Measurements from ENCODE around the gene LRRC59.
"Not testable (repeated sequence)": the region's sequence is repeated elsewhere in the genome, so short reads cannot be mapped to it uniquely, and the experiment has no call there.

Gene LRRC59

DNA sequence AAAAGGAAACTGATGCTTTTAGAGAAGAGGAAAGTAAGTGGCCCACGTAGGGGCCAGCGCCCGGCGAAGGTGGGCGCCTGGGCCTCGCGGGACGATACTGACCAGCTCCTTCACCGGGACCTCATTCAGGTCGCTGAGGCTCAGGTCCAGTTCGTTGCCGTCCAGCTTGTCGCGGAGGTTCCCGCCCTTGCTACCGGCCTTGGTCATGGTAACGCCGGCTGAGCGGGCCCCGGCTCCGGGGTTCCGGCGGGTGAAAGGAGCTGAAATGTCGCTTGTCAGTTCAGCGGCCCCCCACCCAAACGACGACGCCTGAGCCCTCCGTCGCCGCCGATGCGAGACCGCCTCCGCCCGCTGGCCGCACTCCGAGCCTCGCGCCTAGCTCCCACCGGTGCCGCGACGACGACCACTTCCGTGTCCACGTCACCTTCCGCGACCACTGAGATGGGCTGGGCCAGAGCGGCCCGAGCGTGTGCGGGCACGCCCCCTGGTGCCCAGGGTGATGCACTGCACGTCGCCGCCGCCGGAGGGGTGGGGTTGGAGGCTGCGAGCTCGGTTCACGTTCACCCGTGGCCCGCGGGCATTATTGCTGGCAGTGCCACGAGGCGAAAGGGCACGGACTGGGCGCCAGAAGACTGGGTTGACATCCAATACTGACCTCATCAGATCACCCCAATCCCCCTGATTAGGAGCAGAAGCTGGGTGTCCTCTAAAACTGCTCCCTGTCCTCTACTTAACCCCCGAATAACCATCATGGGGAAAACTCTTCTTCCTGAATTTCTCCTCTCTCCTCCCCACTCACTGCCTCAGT lies at the start of gene LRRC59:
TSS of gene LRRC59 (minus strand) at position 413 of the 808 bp plus-strand sequence. CDS start at position 207, 206 bp downstream.
- Mint-ChIP-seq H3K27me3 (no peaks in the 10 kb centered on the region), H3K27ac (peak within 1 kb of the TSS; percentile 81), H3K4me1 (peaks cover 40% of the 10 kb centered on the region), H3K4me3 (peak within 1 kb of the TSS; percentile 98), H3K9me3 (no peaks in the 10 kb centered on the region), H3K36me3 (peaks cover 8% of the 10 kb centered on the region)

- Mint-ChIP-seq H3K9me3 (no peaks in the 10 kb centered on the region), H3K4me1 (no peaks in the 10 kb centered on the region), H3K36me3 (no peaks in the 10 kb centered on the region), H3K27ac (no peak overlapping the region), H3K4me3 (no peak overlapping the region), H3K27me3 (no peaks in the 10 kb centered on the region)
Observed at GRCh38 chr17:50445730-50446325, 48.5 kb upstream of the LRRC59 start.

DNA sequence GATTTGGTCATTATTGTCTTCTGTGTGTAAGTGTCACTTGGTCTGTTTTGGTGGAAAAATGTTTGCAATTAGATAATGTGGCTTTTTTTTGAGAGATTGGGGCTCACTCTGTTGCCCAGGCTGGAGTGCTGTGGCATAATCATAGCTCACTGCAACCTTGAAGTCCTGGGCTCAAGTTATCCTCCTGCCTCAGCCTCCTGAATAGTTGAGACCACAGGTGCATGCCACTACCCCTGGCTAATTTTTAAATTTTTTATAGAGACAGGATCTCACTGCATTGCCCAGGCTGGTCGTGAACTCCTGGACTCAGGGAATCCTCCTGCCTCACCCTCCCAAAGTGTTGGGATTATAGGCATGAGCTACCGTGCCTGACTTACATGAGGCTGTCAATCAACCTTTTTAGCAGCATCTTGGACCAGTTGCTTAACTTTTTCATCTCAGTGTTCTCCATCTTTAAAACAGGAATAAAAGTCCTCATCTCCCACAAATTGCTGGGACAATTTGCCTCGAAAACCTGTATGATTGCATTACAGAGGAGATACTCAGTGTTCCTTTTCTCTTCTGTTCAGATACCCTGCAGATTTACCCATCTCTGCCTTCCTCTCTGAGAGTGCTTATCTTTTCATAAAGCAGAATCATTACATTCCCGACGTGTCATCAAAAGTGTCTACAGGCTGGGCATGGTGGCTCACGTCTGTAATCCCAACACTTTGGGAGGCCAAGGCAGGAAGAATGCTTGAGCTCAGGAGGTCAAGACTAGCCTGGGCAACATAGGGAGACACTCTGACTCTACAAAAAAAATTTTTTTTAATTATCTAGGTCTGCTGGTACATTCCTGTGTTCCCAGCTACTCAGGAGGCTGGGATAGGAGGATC lies 47.8 kb upstream of the LRRC59 start:
- no peak overlapping the region for H3K27ac Mint-ChIP-seq
- H3K36me3 Mint-ChIP-seq: no peaks in the 10 kb centered on the region
- no peaks in the 10 kb centered on the region for H3K9me3 Mint-ChIP-seq
- H3K4me1 Mint-ChIP-seq: no peaks in the 10 kb centered on the region
- no peaks in the 10 kb centered on the region for H3K27me3 Mint-ChIP-seq
- no peak overlapping the region for H3K4me3 Mint-ChIP-seq

DNA sequence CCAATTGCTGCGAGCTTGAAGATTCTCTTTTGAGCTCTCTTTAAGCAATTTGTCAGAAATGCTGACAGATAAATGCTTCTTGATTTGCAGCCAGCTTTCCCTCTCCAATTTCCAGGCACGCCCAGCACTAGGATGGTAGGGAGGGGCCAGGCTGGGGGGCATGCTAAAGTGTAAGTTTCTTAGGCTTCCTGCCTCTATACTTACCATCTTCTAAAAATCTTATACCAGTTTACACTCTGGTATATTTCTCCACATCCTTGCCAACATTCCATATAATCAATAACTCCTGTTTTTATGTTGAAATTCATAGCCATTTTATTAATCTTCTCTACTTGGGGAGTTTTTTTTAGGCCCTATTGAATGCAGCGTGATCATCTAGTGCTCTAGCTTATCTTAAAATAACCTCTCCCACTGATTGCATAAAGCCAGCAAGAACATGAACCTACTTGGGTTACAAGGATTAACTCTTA lies 46.2 kb upstream of the LRRC59 start:
- Mint-ChIP-seq H3K4me3 (no peak overlapping the region), H3K27ac (no peak overlapping the region), H3K9me3 (no peaks in the 10 kb centered on the region), H3K36me3 (peaks cover 2% of the 10 kb centered on the region), H3K4me1 (no peaks in the 10 kb centered on the region), H3K27me3 (no peaks in the 10 kb centered on the region)

DNA sequence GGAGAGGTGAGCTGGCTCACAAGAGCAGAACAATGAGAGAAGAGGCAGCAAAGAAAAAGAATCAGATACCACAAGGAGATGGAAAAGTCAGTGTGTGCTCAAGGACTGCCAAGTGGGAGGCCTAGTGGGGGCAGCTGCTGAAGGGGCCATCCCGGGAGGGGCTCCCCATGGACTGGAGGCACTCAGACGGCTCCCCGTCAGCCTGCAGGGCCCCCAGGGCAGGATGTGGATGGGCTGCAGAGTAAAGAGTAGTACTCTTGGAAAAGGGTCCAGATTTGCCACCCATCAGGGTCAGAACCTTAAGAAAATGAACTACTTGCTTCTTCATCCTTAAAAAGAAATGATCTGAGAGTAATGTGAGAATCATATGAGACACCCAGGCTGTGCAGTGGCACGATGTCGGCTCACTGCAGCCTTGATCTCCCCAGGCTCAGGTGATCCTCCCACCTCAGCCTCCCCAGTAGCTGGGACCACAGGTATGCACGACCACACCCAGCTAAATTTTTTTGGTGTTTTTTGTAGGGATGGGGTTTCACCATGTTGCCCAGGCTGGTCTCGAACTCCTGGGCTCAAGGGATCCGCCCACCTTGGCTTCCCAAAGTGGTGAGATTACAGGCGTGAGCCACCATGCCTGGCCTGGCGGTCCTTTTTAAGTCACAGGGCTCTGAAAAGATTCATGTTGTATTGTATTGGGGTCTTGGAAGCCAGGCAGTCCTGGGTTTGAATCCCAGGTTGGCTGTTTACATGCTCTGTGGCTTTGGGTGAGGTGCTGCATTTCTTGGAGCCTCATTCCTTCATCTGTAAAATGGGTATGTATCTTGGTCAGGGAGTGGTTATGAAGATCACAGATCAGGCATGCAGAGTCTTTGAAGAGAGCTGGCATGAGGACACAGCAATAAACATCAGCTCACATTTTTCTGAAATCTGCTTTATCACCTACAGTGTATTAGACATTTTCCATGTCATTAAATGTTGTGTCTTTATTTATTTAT lies 43.8 kb upstream of the LRRC59 start:
- Mint-ChIP-seq H3K36me3 (peaks cover 2% of the 10 kb centered on the region), H3K27me3 (no peaks in the 10 kb centered on the region), H3K4me1 (no peaks in the 10 kb centered on the region), H3K4me3 (no peak overlapping the region), H3K9me3 (no peaks in the 10 kb centered on the region), H3K27ac (no peak overlapping the region)

- Mint-ChIP-seq H3K4me1 (no peaks in the 10 kb centered on the region), H3K4me3 (no peak overlapping the region), H3K27me3 (no peaks in the 10 kb centered on the region), H3K27ac (no peak overlapping the region), H3K9me3 (no peaks in the 10 kb centered on the region), H3K36me3 (peaks cover 2% of the 10 kb centered on the region)
Observed at GRCh38 chr17:50440172-50440837, 43.0 kb upstream of the LRRC59 start.

- H3K27me3 Mint-ChIP-seq: no peaks in the 10 kb centered on the region
- H3K36me3 Mint-ChIP-seq: peaks cover 2% of the 10 kb centered on the region
- H3K27ac Mint-ChIP-seq: no peak overlapping the region
- H3K4me3 Mint-ChIP-seq: no peak overlapping the region
- no peaks in the 10 kb centered on the region for H3K4me1 Mint-ChIP-seq
- no peaks in the 10 kb centered on the region for H3K9me3 Mint-ChIP-seq
Observed at GRCh38 chr17:50439008-50439407, 41.7 kb upstream of the LRRC59 start.

DNA sequence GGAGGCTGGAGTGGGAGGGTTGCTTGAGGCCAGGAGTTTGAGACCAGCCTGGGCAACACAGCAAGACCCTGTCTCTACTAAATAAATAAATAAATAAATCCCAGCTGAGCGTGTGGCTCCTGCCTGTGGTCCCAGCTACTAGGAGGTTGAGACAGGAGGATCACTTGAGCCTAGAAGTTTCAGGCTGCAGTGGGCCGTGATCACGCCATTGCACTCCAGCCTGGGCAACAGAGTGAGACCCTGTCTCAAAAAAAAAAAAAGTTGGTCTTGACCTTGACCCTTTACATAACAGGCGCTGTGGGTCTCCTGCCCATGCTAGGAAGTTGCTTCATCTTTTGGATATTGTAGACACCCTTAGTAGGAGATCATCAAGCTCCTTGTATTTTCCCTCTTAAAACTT lies 40.1 kb upstream of the LRRC59 start:
- Mint-ChIP-seq H3K27me3 (no peaks in the 10 kb centered on the region), H3K36me3 (peaks cover 2% of the 10 kb centered on the region), H3K4me1 (no peaks in the 10 kb centered on the region), H3K9me3 (no peaks in the 10 kb centered on the region), H3K4me3 (no peak overlapping the region), H3K27ac (no peak overlapping the region)

DNA sequence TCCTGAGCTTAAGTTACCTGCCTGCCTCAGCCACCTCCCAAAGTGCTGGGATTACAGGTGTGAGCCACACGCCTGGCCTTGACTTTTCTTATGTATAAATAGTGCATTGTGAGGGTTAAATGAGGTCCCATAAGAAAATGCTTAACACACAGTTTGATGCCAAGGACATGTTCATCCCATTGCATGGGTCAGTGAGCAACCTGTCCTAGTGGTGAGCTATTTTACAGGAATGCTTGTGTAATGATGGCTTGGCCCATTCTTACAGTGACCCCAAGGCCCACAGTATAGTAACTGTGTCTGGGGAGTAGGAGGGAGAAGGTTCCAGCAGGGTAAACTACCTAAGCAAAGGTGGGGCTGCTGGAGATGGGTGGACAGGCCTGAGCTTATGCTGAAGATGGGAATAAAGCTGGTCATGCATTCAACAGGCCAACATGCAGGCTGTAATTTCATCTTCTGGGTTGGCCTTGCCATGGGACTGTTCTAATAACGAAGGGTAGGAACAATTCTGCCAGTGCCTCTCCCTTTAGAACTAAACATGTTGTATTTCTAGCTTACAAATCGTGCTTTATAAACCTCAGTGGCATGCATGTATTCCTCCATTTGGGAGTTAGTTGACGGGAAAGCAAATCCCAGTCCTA lies 34.9 kb upstream of the LRRC59 start:
- Mint-ChIP-seq H3K4me3 (no peak overlapping the region), H3K27ac (no peak overlapping the region), H3K36me3 (no peaks in the 10 kb centered on the region), H3K27me3 (no peaks in the 10 kb centered on the region), H3K4me1 (peaks cover 8% of the 10 kb centered on the region), H3K9me3 (no peaks in the 10 kb centered on the region)

DNA sequence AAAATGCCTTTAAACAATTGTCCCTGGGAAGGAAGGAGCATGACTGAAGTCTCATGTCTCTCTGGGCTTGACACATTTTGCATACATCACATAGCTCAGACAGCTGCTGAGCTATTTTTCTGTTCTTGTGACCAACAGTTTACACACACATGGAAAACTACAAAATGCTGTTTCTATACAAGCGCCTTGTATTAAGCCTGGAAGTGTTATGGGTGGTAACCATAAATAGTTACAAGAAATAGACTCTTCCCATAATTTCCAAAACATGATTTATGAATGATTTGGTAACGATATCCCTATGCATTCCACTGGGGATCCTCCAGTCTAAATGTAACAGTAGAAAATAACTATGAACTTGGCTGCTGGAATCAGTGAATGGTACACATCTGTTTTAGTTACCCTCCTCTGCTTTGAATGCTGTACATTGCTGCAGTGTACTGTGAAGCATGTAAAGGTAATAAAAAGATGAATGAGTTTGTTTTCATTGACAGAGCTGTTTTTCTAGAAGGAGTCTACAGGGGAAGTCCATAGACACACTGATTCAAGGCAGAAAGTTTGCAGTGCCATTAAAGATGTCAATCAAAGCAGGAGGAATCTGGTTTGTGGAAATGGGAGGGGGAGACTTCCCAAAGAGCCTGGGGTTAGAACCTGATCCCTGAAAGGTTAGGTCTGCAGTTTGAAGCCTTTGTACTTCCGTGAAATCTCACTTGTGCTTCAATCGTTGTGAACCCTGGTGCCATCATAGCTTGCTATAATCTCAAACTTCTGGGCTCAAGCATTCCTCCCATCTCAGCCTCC lies 33.7 kb upstream of the LRRC59 start:
- Mint-ChIP-seq H3K27ac (no peak overlapping the region), H3K27me3 (no peaks in the 10 kb centered on the region), H3K36me3 (no peaks in the 10 kb centered on the region), H3K4me3 (no peak overlapping the region), H3K4me1 (peaks cover 15% of the 10 kb centered on the region), H3K9me3 (no peaks in the 10 kb centered on the region)

DNA sequence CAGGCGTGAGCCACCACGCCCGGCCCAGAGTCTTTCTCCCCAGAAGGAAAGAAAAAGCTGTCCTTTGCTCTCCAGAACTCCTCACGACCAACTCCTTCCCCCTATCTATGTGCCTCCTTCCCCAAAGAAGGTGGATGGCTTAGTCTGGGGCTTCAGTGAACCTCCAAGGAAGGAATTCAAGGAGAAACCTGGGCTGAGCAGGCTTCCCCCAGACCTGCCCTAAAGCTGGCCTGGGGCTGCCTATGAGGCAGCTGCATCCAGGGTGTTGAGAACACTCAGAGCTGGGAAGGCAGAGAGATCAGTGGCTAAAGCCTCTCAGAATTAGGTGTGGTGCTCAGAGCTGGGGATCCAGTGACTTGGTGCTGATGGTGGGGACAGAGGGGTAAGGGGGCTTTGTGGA lies 32.5 kb upstream of the LRRC59 start:
- Mint-ChIP-seq H3K27ac (no peak overlapping the region), H3K36me3 (no peaks in the 10 kb centered on the region), H3K27me3 (no peaks in the 10 kb centered on the region), H3K9me3 (no peaks in the 10 kb centered on the region), H3K4me3 (no peak overlapping the region), H3K4me1 (peaks cover 19% of the 10 kb centered on the region)

DNA sequence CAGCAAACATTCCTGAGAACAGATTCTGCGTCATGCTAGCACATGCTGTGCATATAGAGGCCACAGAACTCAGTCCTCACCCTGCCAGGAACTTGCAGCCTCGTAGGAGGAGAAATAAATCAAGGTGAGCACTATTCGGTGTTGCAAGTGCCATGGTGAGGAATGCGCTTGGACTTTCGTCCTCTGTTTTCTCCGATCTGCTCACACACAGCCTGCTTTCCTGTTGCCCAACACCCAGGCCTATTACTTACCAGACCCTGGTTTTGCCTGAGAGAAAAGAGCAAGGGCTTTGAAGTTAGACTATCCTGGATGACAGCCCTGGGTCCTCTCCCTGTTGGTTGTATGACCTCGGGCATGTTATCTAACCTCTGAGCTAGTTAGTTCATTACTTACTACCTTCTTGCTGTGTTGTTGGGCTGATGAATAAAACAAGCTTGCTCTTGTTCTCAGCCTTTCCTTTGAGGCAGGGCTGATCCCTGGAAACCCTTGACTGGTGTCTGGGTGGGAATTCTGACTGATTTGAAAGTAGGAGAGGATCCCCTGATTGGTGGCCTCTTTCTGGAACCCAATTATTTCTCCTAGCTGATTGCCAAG lies 31.6 kb upstream of the LRRC59 start:
- Mint-ChIP-seq H3K36me3 (no peaks in the 10 kb centered on the region), H3K27ac (no peak overlapping the region), H3K4me1 (peaks cover 19% of the 10 kb centered on the region), H3K27me3 (no peaks in the 10 kb centered on the region), H3K4me3 (no peak overlapping the region), H3K9me3 (no peaks in the 10 kb centered on the region)

DNA sequence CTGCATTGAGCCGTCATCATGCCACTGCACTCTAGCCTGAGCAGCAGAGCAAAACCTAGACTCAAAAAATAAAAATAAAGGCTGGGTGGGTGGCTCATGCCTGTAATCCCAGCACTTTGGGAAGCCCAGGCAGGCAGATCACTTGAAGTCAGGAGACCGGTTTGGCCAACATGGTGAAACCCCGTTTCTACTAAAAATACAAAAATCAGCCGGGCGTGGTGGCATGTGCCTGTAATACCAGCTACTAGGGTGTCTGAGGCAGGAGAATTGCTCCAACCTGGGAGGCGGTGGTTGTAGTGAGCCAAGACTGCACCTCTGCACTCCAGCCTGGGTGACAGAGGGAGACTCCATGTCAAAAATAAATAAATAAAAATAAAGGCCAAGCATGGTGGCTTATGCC lies 30.8 kb upstream of the LRRC59 start:
- not testable (repeated sequence) for H3K27me3 Mint-ChIP-seq, H3K9me3 Mint-ChIP-seq, H3K36me3 Mint-ChIP-seq, H3K27ac Mint-ChIP-seq, H3K4me3 Mint-ChIP-seq
- peaks cover 19% of the 10 kb centered on the region for H3K4me1 Mint-ChIP-seq
